HG02798 (cell line): ENCODE results near the gene PDE7B.

ENCODE experiments used
- ATAC-seq: cut with Tn5 transposase; IDR thresholded peaks from one replicate; pipeline ENCODE4 v1.9.1; 2021; ENCODE audit warnings: mild to moderate bottlenecking; ENCODE audit not compliant: unreplicated experiment, poor library complexity

PDE7B gene

DNA sequence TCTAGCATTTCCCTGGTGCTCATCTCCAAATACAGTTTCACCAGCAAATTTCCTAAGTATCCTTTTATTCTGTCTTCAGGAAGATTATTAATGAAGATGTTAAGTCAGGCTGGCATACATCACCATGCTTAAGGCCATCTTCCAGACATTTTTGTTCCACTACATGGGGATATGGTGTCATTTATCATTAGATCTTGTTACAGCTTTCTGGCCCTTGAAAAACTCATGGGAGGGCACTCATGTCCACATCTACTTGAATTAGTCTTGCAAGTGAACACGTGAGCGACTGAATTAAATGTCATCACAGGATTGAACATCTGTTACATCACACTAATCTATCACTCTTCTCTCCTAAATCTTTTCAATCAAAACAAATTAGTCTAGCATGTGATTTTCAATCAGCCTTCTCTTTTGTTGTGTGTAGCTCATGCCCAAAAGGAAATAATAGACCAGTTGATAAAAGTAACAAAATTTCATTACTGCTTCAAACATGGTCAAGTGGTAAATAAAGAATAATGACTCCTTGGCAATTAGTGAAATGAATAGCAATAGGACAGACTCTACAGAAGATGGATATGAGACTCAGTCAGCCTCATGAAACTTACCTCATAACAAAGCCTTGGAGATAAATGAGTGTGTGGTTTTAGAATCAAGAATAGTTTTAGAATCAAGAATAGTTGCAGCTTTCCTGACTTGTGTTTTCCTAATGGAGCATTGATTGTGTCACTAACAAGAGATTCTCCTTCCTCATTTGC, 318.1 kb downstream of the PDE7B start:
- no peak for ATAC-seq

DNA sequence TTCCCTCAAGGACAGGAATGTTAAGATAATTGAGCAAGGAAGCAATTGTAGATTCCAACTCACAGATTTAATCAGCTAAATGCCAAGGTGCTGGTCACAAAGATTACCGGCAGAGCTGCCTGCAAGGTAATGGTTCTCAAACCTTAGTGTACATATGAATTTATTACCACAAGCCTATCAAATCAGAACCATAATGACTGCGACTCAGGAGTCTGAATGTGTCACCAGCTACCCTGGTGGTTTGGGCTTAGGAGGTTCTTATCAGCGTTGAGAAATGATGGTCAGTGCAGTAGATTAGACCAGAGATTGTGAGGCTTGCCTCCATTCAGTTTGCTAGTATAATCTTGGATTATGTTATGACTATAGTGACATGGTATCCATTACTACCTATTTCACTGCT, 319.7 kb downstream of the PDE7B start:
- ATAC-seq = no peak

DNA sequence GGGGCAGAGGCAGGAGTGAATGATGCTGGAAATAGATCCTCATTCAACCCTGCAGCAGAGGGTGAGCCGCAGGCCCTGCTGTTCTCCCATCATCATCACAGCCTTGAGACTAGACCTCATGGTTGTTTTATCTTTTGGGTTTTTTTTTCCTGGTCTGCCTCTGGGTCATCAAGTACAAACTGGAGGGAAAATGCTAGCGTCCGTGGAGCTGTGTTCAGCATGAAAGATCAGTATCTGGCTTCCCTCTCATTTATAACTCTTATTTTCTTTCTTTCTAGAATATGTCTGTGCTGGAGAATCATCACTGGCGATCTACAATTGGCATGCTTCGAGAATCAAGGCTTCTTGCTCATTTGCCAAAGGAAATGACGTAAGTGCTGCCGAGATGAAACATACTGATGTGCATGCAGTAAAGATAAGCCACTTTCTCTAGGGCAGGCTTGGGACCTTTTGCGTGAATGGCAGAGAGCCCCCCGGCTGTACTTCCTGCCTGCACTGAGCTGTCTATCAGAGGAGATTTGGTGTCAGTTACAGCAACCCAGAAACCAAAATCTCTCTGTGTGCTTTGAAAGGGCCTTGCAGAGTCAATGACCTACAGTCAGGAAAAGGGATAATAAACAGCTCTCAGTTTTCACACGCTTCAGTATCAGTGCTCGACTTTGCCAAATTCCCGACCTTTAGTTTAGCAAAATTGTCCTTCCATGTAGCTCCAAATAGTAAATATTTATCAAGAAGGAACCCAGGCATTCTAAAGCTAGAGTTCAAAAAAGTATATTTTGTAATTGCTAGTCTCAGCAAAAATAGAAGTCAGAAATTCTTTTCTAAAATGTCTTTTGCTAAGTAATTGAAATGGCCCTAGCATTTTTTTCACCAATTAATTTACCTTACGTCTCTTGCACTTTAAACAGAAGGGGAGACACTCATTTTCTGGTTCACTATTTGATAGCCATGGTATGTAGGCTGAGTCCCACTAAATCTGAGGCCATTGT, 322.3 kb downstream of the PDE7B start:
- ATAC-seq = no peak

DNA sequence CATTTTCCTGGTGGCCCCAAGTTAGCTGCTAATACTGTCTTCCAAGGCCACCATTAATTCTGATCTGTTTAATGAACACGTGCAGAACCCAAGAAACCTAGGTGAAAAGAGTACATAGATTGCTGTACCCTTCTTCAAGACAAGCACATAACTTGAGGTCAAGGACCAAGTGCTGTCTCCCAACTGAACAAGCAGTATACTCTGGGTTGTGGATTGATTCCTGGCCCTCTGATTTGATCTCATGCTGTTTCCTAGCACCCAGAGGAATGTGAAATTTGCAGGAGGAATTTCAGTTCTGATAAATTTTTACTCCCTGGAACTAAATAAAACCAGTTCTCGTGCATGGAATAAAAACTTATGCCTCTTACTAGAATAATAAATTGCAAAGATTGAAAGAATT, 323.0 kb downstream of the PDE7B start:
- no peak for ATAC-seq

DNA sequence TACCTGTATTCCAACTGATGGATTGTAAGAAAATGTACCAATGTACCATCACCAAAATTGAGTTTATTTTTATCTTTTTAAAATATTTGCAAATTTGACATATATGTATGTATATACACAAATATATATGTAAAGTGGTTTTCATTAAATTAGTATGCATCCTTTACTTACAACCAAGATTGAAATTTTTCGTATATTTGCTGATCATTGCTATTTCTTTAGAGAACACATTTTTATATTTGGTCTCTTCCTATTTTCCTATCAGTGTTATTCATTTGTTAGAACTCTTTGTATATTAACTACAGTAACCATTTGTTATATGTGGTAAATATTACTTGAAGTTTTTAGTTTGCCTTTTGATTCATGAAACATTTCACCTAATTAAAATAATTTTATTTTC, 324.4 kb downstream of the PDE7B start:
- no peak for ATAC-seq

DNA sequence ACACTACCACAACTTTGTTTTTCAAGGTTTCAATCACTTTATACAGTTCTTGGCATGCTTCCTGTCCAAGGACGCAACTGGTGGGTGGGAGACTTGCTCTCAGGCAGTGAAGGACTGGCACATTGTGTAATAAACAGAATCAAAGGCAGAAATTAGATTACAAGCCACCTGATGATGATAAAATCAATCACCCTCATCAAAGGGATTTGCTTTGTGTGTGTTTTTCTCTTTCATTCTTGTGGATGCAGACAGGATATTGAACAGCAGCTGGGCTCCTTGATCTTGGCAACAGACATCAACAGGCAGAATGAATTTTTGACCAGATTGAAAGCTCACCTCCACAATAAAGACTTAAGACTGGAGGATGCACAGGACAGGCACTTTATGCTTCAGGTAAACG, 327.2 kb downstream of the PDE7B start:
- no peak for ATAC-seq

DNA sequence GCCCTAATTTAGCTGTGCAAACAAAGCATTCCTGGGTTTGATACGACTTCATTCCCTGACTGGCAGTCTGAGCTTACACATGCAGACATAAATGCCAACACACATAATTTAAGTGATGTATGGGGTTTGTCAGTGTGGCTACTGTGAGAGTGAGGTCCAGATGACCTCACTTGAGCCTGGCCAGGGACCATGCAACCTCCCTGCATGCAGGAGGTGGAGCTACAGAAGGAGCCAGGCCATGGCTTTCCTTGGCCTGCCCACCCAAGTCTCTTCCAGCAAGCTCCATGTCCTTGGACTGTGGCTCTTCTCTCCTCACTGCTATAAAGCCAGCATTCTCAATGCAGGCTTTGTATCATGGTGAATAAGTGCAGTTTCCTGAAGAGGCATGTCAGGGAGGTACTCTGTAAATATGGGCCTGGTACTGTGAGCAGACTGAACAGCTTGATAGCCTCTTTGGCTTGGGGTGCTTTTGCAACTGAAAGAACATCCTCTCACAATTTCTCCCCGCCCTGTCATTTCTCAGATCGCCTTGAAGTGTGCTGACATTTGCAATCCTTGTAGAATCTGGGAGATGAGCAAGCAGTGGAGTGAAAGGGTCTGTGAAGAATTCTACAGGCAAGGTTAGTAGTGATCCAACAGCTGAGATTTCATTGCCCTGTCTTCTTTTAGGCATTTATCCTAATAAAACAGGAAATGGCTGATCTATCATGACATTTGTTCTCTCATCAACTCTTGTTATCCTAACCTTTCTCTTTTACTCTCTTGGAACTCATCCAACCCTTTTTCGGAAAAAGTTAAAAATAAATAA, 329.4 kb downstream of the PDE7B start:
- no peak for ATAC-seq

DNA sequence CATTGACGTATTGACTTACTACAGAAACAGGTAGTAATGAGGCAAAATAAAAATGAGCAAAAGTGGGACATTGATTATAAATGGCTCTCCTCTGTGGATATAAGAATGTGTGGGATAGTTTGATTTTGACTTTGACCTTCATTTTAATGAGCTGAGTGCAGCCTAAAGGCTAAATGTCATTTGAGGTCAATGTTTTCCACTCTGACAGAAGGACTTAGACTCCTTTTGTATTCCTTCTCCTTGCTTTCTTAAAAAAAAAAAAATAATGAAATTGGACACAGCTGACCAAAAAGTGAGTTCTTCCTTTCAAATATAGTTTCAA, 330.0 kb downstream of the PDE7B start:
- no peak for ATAC-seq

DNA sequence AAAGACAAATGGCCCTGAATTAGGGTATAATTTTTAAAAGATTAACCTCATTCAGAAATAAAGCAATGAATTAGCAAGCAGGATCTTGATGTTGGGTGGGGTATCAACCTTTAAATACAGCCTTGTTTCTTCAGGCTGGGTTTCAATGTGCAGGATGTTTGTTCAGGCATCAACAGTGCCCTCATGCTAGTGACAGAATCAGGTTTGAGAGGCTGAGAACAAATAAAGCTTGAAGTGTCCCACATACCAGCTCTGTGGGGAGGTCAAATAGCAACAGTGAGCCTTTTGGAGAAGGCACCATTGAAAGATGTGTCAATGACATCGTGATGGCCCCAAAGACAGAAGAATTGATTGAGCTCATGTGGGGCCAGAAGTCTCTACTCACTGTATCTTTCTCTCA, 330.4 kb downstream of the PDE7B start:
- no peak for ATAC-seq

DNA sequence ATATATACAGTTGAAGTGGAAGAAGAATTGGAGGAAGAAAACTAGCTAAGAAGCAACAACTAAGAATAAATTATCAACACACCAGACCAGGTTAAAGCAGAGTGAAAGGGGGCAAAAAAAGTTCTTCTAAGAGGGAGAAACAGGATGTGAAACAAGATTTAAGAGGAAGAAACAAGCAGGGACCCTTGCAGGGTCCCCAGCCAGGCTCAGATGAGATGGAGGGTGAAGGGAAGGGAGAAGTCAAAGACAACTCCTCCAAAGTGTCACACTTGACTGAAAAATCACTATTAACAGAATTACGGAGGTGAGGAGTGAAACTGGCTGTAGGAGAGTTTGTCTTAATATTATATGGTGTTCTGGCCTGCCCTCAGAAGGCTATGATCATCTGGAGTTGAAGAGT, 333.2 kb downstream of the PDE7B start:
- no peak for ATAC-seq

DNA sequence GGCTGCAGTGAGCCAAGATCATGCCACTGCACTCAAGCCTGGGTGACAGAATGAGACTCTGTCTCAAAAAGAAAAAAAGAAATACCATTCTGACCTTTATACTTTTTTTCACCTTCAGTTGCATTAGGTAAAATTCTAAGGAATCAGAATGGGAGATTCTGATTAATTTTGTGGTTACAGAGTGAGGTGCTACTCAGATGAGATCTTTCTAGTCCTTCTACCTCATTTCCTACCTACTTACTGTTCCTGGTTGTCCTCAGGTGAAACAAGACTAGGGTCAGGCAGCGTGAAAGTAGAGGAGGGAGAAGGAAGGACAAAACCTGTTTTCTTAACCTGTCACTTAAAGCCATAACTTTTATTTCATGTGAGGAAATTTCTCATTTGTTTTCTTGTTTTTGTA, 334.9 kb downstream of the PDE7B start:
- ATAC-seq = no peak

DNA sequence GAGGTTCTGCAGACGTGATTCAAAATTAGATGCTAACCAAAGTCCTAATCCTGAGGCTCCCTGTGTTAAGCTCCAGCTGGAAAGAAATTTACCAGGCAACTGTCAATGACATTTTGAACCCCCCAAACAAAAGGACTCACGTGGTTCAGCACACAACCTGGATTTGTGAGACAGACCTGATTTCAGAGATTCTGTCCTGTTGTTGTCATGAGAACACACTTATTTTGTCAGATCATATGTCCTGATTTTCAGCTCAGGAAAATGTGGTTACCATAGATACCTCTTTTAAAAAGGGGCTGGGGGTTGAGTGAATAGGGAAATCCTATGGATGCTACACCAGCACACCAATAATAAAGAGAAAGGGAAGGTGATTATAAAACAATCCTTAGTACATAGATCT, 337.0 kb downstream of the PDE7B start:
- ATAC-seq = no peak

DNA sequence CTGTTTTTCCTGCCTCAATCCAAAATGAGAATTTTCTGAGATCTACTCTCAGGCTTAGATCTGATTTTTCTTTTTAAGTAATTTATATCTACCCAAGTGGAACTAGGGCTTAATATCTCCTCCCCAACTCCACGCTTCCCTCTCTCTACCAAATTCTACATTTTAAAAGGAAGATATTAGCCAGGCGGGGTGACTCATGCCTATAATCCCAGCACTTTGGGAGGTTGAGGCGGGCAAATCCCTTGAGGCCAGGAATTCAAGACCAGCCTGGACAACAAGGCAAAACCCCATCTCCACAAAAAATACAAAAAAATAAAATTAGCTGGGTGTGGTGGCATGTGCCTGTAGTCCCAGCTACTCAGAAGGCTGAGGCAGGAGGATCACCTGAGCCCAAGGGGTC, 337.6 kb downstream of the PDE7B start:
- no peak for ATAC-seq

DNA sequence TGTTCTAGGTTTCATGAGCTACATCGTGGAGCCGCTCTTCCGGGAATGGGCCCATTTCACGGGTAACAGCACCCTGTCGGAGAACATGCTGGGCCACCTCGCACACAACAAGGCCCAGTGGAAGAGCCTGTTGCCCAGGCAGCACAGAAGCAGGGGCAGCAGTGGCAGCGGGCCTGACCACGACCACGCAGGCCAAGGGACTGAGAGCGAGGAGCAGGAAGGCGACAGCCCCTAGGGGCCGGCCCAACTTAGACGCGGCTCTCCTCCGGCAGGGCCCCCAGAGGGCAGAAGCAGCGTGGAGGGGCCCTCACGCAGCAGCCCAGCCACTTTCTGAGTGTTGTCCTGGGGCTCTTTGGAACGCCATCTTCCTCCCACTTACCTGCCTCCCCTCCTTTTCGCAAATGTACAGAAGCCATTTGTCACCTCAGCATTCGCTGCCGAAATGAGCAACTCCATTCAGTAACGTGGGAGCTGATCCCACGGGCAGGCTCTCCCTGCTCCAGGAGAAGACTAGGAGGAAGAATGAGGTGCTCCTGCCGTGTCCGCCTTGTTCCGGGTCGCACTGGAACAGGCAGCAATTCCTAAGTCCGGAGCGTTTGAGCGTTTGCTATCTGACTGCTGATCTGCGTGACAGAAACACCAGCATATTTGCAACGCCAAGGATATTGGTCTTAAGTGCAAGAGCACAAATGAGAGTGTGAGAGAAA, 340.3 kb downstream of the PDE7B start:
- no peak for ATAC-seq

DNA sequence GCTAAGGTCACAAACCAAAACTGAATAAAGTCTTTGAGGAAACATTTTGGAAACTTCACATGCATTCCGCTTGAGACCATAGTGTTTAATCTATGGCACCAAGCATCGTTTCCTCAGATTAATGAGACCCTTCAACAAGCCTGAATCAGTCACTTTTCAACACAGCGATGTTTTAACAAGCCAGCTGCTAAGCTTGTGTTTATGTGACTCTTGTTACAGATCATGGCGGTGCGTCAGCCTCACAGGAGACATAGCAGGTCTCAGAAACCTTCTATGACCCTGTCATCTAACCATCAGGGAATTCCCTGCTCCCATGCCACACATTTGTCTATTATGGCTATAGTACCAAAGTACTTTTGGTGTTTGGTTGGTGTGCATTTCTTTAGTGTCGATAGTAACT, 341.4 kb downstream of the PDE7B start:
- ATAC-seq = no peak

DNA sequence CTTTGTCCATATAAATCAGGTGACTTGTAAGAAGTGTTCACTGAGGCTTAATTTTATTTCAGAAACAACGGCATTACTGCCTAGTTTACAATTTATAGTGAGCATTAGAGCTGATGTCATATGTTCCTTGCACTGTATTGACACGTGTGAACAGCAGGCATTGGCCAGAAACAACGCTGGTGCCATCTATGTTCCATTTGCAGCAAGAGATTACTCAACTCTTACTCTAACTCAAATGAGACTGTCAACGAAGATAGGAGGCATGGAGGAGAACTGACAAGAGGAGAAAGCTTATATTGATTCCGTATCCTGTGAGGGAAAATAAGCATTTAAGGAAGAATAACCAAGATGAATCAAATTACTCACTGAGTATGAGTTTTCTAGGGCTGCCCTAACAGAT, 350.2 kb downstream of the PDE7B start:
- ATAC-seq = no peak

DNA sequence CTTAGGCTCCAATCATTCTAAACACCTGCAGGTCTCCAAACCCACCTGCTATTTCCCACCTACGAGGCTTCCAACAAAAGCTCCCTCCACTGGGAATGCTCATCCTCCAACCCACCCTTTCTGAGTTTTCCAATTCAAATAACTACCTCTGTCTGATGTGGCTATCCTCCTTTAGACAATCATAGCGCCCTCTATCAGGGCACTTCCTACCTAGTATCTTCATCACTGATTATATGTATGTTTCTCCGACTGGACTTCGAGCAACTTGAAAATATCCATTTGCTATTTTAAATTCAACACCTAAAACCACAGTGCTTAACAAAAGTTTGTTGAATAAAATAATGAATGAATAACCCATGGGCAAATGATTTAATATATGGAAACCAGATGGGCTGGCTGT, 357.3 kb downstream of the PDE7B start:
- ATAC-seq = no peak

DNA sequence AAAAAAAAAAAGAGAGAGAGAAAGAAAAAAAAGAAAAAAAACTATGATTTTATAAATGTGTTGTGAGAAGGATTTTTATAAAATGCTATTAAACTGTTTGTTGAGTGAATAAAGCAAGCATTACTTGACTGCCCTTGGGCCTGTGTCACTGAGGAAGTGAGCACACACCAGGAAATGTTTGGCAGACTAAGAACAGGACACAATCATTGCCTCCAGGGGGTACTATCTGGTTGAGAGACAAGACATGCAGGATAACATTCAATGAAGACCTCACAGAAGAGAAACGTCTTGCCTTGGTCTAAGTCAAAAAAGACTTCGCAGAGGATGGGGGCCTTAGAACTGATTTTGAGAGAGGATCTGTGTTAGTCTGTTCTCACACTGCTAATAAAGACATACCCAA, 358.0 kb downstream of the PDE7B start:
- ATAC-seq = no peak

DNA sequence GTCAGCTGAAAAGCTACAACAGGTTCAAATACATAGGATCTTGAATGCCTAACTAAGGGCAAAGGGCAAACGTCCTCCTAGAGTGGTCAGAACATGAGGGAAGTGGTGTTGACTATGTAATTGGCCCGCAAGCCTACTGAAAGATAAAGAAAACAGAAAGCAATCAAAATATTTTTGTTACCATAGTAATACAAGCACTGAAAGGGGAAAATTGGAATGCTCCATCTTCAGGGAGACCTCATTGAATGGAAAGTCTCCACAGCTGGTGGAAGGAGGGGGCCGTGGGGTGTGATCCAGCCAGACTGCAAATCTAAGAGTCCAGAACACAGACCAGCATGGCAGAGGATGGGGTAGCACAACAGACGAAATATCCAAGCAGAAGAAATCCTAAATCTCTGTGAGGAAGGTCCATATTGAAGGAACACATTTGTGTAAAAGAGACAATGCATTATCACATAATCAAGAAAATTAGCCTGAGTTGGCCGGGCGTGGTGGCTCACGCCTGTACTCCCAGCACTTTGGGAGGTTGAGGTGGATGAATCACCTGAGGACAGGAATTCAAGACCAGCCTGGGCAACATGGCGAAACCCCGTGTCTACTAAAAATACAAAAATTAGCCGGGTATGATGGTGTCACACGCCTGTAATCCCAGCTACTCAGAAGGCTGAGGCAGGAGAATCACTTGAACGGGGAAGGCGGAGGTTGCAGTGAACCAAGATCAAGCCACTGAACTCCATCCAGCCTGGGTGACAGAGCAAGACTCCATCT, 359.1 kb downstream of the PDE7B start:
- ATAC-seq = no peak

DNA sequence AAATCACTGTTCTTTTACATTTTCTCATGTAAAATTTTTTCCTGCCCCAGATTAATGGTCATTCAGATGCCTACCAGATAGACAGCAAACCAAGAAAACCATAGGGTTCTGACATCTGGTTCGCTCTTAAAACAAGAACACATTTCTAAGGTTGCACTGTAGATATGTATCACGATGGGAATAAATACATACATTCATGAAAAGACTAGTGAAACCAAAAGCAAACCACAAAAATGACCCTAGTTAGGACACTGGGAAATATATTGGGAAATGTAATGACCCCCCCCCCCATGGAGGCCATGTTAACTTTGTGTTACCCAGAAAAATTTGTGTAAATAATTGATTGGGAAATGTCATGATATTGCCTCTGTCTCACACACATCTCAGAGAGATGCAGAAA, 361.1 kb downstream of the PDE7B start:
- no peak for ATAC-seq
